ENCODE measurements around the gene SPRED1. TPM values are rescaled to one million over a fixed set of nuclear protein-coding genes. Genes with fewer than 3 reads are reported as not detected.

SPRED1 gene
- total and polyA plus RNA-seq, 2 experiments from 2014 or later, result 11.4 to 44.0 TPM

GRCh38 chr15:38212729-38213351, 39.8 kb upstream of the SPRED1 start (continued):
- TF ChIP-seq REST (IDR thresholded peaks at IDR 0.05; ENCODE audit: unreplicated experiment) (no peak), EZH2 (IDR thresholded peaks at IDR 0.05; ENCODE audit: low read depth, unreplicated experiment) (no peak), POLR2AphosphoS5 (IDR thresholded peaks at IDR 0.05; ENCODE audit: low read depth) (no peak), ZNF114 (CRISPR knock-in tag; IDR thresholded peaks at IDR 0.05) (no peak), CREB1 (CRISPR knock-in tag; IDR thresholded peaks at IDR 0.05; ENCODE audit: low read depth) (no peak), EZH2phosphoT487 (IDR thresholded peaks at IDR 0.05; ENCODE audit: unreplicated experiment) (no peak), ETS1 (IDR thresholded peaks at IDR 0.05) (no peak), JUNB (IDR thresholded peaks at IDR 0.05; ENCODE audit: unreplicated experiment) (no peak), STAT1 (IDR thresholded peaks at IDR 0.05; ENCODE audit: unreplicated experiment) (no peak)
- TF ChIP-seq, protein P1, sequence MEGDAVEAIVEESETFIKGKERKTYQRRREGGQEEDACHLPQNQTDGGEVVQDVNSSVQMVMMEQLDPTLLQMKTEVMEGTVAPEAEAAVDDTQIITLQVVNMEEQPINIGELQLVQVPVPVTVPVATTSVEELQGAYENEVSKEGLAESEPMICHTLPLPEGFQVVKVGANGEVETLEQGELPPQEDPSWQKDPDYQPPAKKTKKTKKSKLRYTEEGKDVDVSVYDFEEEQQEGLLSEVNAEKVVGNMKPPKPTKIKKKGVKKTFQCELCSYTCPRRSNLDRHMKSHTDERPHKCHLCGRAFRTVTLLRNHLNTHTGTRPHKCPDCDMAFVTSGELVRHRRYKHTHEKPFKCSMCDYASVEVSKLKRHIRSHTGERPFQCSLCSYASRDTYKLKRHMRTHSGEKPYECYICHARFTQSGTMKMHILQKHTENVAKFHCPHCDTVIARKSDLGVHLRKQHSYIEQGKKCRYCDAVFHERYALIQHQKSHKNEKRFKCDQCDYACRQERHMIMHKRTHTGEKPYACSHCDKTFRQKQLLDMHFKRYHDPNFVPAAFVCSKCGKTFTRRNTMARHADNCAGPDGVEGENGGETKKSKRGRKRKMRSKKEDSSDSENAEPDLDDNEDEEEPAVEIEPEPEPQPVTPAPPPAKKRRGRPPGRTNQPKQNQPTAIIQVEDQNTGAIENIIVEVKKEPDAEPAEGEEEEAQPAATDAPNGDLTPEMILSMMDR (conservative IDR thresholded peaks at IDR 0.05; ENCODE audit: low read depth in 2 of 2), result no peak

DNA sequence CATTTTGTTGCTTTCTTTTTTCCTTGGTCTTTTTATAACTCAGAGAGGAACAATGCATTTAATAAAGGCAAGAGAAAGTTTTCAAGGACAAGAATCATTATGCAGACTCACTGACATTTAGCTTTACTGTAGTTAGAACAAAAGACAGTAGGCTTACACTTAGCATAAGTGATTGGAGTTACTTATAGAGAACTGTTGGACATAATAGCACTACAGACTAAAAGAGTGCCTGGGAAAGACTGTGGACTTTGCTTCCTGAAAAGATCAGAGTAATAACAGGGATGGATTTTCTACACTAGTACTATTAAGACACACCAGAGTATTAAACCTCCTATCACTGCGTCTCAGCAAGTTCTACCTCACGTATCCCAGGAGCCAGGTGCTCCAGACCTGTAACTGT, 39.3 kb upstream of the SPRED1 start:
- Histone ChIP-seq H4K20me1 (replicated peaks; ENCODE audit: insufficient read depth) (no peaks in the 10 kb centered on the region), H3K9me2 (ENCODE audit: insufficient read depth) (peaks cover 5% of the 10 kb centered on the region; the same call in 1 of the 2 replicates), H2AFZ (no peak overlapping the region), H3F3A (replicated peaks; ENCODE audit: low read depth) (no peaks in the 10 kb centered on the region), H3K27ac (ENCODE audit: low read depth) (no peak overlapping the region), H3K36me3 (ENCODE audit: insufficient read depth) (no peaks in the 10 kb centered on the region), H3K27me3 (ENCODE audit: insufficient read depth) (no peaks in the 10 kb centered on the region), H3K79me2 (replicated peaks; ENCODE audit: insufficient read depth) (no peaks in the 10 kb centered on the region), H3K4me1 (ENCODE audit: insufficient read depth) (peaks cover 10% of the 10 kb centered on the region; the same call in 1 of the 2 replicates), H3K4me2 (no peak overlapping the region), H3K4me3 (no peak overlapping the region)
- H3K27me3 Mint-ChIP-seq (ENCODE audit: insufficient read depth, low read depth, poor library complexity), result no peaks in the 10 kb centered on the region
- H3K4me1 Mint-ChIP-seq, result peaks cover 17% of the 10 kb centered on the region
- H3K36me3 Mint-ChIP-seq (ENCODE audit: low read depth), result no peaks in the 10 kb centered on the region
- no peak overlapping the region for H3K4me3 Mint-ChIP-seq
- H3K9me3 Mint-ChIP-seq, result no peaks in the 10 kb centered on the region
- DNase-seq (ENCODE audit: low spot score), result no peak
- H3K27ac Mint-ChIP-seq, result no peak overlapping the region
- no peak for ATAC-seq
- TF ChIP-seq EZH2phosphoT487 (IDR thresholded peaks at IDR 0.05; ENCODE audit: unreplicated experiment) (no peak), ZNF331 (CRISPR knock-in tag; IDR thresholded peaks at IDR 0.05; ENCODE audit: low read depth) (no peak), ZNF114 (CRISPR knock-in tag; IDR thresholded peaks at IDR 0.05) (no peak), JUNB (IDR thresholded peaks at IDR 0.05; ENCODE audit: unreplicated experiment) (no peak), STAT1 (IDR thresholded peaks at IDR 0.05; ENCODE audit: unreplicated experiment) (no peak), POLR2AphosphoS5 (IDR thresholded peaks at IDR 0.05; ENCODE audit: low read depth) (no peak), REST (IDR thresholded peaks at IDR 0.05; ENCODE audit: unreplicated experiment) (no peak)

Data from GM23338 (cell line).